HG03103 (cell line): ENCODE data around the gene CD7.

ENCODE experiments used
- ATAC-seq: cut with Tn5 transposase; IDR thresholded peaks from one replicate; pipeline ENCODE4 v1.9.1; 2021; ENCODE audit warnings: low read depth; ENCODE audit not compliant: unreplicated experiment

Gene CD7

DNA sequence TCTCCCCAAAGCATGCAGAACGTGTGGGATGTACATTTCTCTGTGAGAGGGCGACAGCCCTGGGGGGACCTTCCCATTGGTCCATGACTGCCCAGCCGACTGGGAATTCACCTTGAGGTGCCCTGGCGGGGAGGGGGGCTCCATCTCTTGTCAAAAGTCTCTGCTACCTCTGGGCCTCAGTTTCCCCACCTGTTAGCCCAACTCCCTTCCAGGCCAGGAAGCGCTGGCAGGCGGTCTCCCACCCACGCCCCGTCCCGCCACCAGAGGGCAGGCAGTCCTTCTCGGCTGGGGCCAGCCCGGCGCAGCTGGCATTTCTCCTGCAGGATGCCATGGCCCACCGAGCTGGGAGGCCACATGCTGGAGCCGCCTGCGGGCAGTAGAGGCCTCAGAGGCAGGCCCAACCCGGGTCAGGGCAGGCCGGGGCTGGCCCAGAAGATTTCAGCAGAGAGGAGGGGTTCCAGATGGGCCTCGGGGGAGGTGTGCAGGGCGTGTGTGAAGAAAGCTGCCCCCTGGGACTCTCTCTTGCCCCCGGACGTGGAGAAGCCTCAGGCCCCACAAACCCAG, 16.6 kb downstream of the CD7 start:
- ATAC-seq = no peak

- ATAC-seq = no peak
These were observed 17.2 kb downstream of the CD7 start for GRCh38 chr17:82300228-82300627.

DNA sequence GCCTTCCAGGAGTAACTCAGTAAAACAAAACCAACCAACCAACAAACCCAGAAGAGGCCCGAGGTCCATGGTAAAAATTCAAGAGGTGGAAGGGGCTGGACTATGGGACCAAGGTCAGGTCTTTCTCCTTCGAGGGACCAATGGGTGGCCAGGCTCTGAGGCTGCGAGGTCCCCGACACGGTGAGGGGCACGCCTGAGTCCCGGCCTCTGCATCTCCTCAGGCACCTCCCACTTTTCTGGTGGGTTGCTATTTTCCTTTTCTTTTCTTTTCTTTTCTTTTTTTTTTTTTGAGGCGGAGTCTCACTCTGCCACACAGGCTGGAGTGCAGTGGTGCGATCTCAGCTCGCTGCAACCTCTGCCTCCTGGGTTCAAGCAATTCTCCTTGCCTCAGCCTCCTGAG, 18.0 kb downstream of the CD7 start:
- no peak for ATAC-seq

- ATAC-seq = no peak
These were observed 18.6 kb downstream of the CD7 start for GRCh38 chr17:82298538-82299421.

- peak; percentile 44 for ATAC-seq
These were observed 19.5 kb downstream of the CD7 start for GRCh38 chr17:82297714-82298537.

- no peak for ATAC-seq
These were observed 20.1 kb downstream of the CD7 start for GRCh38 chr17:82297280-82297713.

DNA sequence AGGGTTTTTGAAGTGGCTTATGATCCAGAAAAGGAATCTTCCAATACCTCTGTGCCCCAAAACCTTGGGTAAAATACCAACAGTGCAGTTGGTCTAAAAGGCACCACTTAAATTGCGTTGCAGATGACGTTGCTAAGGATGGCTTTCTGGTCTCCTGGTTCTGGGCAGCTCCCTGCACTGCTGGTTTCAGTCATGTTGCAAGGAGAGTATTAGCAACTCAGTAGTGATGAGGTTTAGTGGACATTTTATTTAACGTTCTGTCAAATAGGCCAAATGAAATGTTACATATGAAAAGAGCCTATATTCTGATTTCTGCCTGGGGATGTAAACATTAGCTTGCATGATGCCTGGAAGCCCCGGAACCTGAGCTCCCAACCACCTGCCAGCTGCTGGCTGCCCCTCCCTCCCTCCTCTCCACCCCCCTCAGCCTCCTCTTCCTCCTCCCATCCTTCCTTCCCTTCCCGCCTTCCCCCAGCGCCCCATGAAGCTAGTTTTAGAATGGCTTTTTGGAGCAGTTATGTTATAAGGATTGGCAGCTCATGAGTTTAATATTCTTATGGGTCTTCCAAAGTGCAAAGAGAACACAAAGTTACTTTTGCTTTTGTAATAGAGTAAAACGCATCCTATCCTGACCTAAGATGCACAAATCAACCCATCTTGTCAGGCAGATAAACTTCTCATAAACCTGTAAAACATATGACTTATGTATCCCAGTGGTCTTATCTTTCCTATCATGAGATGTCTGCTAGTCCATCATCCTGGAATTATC, 20.7 kb downstream of the CD7 start:
- ATAC-seq = no peak

DNA sequence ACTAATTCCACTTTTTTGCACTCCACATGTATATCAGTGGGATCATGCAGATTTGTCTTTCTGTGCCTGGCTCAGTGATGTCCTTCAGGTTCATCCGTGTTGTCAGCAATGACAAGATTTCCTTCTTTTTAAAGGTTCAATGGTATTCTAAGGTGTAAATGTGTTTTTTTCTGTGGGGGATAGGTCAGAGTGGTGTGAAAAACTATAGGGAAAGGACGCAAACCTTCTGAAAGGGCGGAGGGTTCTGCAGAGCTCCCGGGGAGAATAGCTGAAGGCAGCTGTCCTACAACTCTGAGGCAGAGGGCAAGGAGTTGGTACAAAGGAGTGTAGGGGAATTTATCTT, 22.0 kb downstream of the CD7 start:
- no peak for ATAC-seq

DNA sequence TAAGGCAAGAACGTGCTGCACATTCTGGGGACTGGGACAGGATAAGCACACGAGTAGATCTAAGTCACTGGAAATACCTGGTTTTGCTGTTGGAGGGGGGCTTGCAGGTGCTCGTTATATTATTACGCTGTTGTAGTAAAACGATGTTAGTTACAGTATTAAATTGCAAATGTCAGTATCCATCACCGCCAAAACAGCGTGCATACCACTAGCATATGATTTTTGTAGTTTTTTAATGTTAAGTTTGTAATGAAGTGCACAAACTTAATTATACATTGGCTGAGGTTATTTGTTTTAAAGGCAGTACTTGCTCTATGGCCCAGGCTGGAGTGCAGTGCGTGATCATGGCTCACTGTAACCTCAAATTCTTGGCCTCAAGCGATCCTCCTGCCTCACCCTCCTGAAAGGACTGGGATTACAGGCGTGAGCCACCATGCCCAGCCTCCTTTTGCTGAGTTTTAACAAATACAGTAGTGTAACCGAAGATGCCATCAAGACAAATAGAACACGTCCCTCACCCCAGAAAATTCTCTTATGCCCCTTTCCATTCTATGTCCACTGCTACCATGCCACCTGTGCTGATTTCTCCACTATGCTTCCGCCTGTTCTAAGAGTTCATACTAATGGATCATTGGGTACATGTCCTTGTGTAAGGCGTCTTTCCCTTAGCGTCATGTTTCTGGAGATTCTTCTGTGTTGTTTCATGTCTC, 23.2 kb downstream of the CD7 start:
- no peak for ATAC-seq

- ATAC-seq = peak; percentile 95
These were observed 24.9 kb downstream of the CD7 start for GRCh38 chr17:82292251-82293154.

DNA sequence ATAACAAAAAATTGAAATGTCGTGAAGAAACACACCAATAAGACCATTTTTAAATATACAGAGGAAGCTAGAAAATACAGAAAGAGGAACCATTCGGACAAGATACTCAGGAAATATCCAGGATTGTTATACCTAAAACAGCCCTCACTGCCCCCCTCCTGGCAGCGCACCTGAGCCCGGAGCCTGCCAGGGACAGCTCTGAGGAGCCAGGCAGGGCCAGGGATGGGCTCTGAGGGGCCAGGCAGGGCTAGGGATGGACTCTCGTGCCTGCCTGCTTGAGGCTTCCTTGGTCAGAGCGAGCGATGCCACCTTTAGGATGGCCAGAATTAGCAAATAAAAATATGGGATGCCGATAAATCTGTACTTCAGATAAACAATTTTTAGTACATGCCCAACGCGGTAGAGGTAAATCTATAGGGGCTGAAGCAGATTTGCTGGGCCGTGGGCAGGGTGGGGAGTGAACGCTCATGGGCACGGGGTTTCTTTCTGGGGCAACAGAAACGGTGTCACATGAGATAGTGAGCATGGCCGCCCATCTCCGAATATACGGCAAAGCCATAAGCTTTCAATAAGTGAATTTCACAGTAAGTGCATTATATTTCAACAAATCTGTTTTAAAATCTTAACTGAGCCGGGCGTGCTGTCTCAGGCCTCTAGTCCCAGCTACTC, 25.7 kb downstream of the CD7 start:
- ATAC-seq = no peak

DNA sequence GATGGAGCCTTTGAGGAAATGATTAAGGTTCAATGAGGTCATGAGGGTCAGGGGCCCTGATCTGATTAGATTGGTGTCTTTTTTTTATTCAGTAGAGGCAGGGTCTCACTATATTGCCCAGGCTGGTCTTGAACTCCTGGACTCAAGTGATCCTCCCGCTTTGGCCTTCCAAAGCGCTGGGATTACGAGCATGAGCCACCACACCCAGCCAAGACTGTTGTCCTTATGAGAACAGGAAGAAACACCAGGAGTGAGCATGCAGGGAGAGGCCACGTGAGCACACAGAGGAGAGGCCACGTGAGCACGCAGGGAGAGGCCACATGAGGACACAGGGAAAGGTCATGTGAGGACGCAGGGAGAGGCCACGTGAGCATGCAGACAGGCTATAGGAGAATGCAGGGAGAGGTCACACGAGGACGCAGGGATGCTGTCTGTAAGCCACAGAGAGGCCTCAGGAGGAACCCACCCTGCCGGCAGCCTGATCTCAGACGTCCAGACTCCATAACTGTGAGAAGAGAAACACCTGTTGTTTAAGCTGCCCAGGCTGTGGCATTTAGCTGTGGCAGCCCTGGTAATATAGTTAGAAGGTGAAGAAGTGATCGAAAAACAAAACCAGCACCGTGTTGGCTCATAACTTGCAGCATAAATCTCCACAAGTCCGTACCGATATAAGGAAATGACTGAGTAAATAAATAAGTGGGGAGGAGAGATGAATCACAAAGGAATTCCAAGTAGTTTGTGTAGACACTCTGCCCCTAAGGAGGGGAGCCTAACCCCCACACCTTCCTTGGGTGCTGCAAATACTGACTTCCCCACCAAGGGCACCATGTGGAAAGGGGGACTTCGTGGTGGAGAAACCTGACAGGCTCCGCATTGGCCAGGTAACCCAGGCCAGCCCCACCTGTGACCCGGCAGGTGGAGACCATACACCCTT, 29.3 kb downstream of the CD7 start:
- ATAC-seq = no peak

- no peak for ATAC-seq
These were observed 30.2 kb downstream of the CD7 start for GRCh38 chr17:82287013-82287867.

DNA sequence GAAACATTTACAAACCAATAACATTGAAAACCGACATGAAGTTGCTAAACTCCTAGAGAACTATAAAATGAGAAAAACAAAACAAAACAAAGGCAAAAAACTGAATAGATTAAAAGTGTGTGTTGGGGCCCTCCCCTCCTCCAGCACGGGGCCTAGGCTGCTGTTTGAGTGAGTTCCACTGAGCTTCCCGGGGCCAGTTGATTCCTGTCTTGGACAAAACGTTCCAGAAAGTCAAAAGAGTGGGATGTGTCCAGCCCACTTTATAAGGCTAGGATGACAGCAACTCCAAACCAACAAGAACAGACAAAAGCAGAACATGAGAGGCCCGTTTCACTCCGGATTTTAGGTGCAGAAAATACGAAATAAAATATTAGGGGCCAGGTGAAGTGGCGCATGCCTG, 32.3 kb downstream of the CD7 start:
- no peak for ATAC-seq

DNA sequence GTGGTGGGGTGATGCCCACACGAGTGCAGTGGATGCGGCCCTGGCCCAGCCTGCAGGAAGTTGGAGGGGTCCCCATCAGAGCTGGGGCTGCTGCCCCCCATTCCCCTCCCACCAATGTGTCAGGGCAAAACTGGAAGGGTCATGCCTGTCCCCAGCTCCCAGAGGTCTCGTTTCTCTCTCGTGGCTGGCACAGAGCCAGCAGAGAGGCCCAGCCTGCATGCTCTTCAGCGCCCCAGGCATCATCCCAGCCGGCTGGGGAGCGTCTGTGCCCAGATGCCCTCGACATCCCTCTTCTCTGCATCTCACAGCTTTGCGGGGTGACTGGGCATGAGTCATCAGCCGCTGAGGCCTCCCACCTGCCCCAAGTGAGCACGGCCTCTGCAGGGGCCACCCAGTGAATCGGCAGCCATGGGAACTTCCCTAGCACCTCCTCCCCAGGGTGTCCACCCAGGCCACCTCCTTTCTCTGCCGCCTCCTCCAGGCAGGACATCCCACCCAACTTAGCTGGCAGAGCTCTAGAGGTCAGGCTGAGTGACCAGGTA, 34.1 kb downstream of the CD7 start:
- no peak for ATAC-seq
